ENCODE measurements around the gene SNX8.

DNA sequence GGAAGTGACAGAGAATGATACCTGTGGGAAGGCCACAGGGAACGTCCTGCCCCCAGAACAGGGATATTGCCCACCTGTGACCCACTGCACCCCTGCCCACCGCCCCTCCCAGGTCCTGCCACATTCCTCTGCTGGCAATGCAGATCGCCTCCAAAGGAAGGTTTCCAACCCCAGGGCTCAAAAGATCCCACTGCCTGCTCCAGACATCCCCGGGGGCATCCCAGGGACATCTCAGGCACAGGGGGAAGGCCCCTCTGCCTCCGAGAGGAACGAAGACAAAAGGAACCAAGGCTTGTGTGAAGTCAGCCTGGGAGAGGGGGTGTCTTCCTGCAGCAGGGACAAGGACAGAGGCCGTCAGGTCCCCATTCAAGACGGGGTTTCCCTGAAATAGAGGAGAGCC is 43.7 kb downstream of the SNX8 start:
- TF ChIP-seq POLR2AphosphoS5 (IDR thresholded peaks at IDR 0.05) (no peak), POLR2A (IDR thresholded peaks at IDR 0.05) (no peak)
- TF ChIP-seq, protein P1, sequence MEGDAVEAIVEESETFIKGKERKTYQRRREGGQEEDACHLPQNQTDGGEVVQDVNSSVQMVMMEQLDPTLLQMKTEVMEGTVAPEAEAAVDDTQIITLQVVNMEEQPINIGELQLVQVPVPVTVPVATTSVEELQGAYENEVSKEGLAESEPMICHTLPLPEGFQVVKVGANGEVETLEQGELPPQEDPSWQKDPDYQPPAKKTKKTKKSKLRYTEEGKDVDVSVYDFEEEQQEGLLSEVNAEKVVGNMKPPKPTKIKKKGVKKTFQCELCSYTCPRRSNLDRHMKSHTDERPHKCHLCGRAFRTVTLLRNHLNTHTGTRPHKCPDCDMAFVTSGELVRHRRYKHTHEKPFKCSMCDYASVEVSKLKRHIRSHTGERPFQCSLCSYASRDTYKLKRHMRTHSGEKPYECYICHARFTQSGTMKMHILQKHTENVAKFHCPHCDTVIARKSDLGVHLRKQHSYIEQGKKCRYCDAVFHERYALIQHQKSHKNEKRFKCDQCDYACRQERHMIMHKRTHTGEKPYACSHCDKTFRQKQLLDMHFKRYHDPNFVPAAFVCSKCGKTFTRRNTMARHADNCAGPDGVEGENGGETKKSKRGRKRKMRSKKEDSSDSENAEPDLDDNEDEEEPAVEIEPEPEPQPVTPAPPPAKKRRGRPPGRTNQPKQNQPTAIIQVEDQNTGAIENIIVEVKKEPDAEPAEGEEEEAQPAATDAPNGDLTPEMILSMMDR (IDR thresholded peaks at IDR 0.05): no peak
